Activated B cell treated with CpG ODN at 0.5 μM for 24 hours (primary cell): ENCODE measurements around the gene XRCC4. TPM values are rescaled to one million over a fixed set of nuclear protein-coding genes. Genes with fewer than 3 reads are reported as not detected.
"Not testable (repeated sequence)": the region's sequence is repeated elsewhere in the genome, so short reads cannot be mapped to it uniquely, and the experiment has no call there.

Source experiments
- ATAC-seq: fragments of 200-7000 bp; cut with Tn5 transposase; one replicate; pipeline ENCODE4 v1.10.0; 2021; ENCODE audit warnings: low read depth, mild to moderate bottlenecking, moderate library complexity
- CTCF ChIA-PET: fragments of 350-600 bp; sonication (Branson Sonifier 250); formaldehyde crosslinking; loops from one replicate; lab custom pipeline; 2021; ENCODE audit warnings: antibody characterized with exemption; lab: Charles Lee
- POLR2A ChIA-PET: fragments of 350-600 bp; sonication (Branson Sonifier 250); formaldehyde crosslinking; loops from one replicate; lab custom pipeline; 2021; ENCODE audit warnings: antibody characterized with exemption; lab: Charles Lee
- DNase-seq: peaks from one replicate; pipeline ENCODE4 v3.0.0; 2022
- H3K27ac Mint-ChIP-seq: one replicate; pipeline ENCODE4 v1.8.0; 2020; ENCODE audit warnings: mixed read lengths
- H3K27me3 Mint-ChIP-seq: one replicate; pipeline ENCODE4 v1.8.0; 2021; ENCODE audit warnings: mixed read lengths
- H3K36me3 Mint-ChIP-seq: one replicate; pipeline ENCODE4 v1.8.0; 2021; ENCODE audit warnings: low read depth, mixed read lengths
- H3K4me1 Mint-ChIP-seq: one replicate; pipeline ENCODE4 v1.8.0; 2021; ENCODE audit warnings: mixed read lengths
- H3K4me3 Mint-ChIP-seq: one replicate; pipeline ENCODE4 v1.8.0; 2020; ENCODE audit warnings: mild to moderate bottlenecking, mixed read lengths
- H3K9me3 Mint-ChIP-seq: one replicate; pipeline ENCODE4 v1.8.0; 2020; ENCODE audit warnings: mixed read lengths
- CTCF ChIP-seq: fragments of 200-600 bp; IDR thresholded peaks from one replicate; pipeline ENCODE4 v1.8.0; 2022; ENCODE audit warnings: antibody characterized with exemption, mild to moderate bottlenecking
- intact Hi-C: fragments of 100-400 bp; cut with micrococcal nuclease; formaldehyde crosslinking; loops from one replicate; pipeline ENCODE4 v1.15.1; 2024
- total RNA-seq: library from RNA; stranded (reverse); gene quantifications from 2 replicates; pipeline ENCODE4 v1.2.3, GENCODE V29; 2022

The XRCC4 gene
- total RNA-seq, 1 donor from 2014 or later: 8.5 TPM

- ChIA-PET POLR2A (no interaction called here), CTCF (no interaction called here)
- no peak for ATAC-seq
- no peaks in the 10 kb centered on the region for H3K27me3 Mint-ChIP-seq
- H3K36me3 Mint-ChIP-seq: peaks cover 15% of the 10 kb centered on the region
- no peaks in the 10 kb centered on the region for H3K4me1 Mint-ChIP-seq
- no peaks in the 10 kb centered on the region for H3K9me3 Mint-ChIP-seq
- TF ChIP-seq CTCF: no peak
- no peak for DNase-seq
- no peak overlapping the region for H3K27ac Mint-ChIP-seq
- intact Hi-C loops: no loop called here
- no peak overlapping the region for H3K4me3 Mint-ChIP-seq
These were observed 178.9 kb downstream of the XRCC4 start for GRCh38 chr5:83256091-83256780.

DNA sequence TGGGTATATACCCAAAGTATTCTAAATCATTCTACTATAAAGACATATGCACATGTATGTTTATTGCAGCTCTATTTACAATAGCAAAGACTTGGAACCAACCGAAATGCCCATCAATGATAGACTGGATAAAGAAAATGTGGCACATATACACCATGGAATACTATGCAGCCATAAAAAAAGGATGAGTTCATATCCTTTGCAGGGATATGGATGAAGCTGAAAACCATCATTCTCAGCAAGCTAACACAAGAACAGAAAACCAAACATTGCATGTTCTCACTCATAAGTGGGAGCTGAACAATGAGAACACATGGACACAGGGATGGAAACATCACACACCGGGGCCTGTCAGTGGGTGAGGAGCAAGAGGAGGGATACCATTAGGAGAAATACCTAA lies 180.3 kb downstream of the XRCC4 start:
- H3K4me3 Mint-ChIP-seq, POLR2A ChIA-PET, H3K4me1 Mint-ChIP-seq, DNase-seq, CTCF ChIA-PET, H3K27ac Mint-ChIP-seq, H3K27me3 Mint-ChIP-seq, H3K9me3 Mint-ChIP-seq, intact Hi-C loops, ATAC-seq: not testable (repeated sequence)
- H3K36me3 Mint-ChIP-seq: peaks cover 17% of the 10 kb centered on the region

DNA sequence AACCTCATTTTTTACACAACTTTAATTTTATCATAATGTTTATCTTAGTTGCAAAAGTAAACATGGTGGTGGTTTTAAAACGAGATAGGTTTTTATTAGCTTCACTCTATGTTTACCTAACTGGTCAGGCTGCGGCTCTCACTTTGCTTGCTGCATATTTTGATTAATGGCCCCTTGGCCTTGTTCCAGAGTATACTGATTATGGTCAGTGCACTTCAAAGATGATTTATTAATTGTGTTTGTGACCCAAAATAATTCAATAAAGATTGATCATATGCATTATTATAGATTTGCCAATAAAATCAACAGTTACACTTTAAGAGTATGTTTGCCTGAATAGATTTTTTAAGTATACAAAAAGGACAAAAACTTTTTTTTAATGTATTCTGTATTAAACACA lies 188.0 kb downstream of the XRCC4 start:
- Mint-ChIP-seq H3K9me3 (no peaks in the 10 kb centered on the region), H3K4me3 (no peak overlapping the region), H3K36me3 (peaks cover 2% of the 10 kb centered on the region), H3K4me1 (no peaks in the 10 kb centered on the region), H3K27me3 (no peaks in the 10 kb centered on the region), H3K27ac (no peak overlapping the region)
- intact Hi-C loops: no loop called here
- POLR2A ChIA-PET: no interaction called here
- no peak for TF ChIP-seq CTCF
- ATAC-seq (no peak), DNase-seq (no peak)
- CTCF ChIA-PET: no interaction called here

GRCh38 chr5:83270311-83270710 lies 193.0 kb downstream of the XRCC4 start:
- H3K9me3 Mint-ChIP-seq: peaks cover 6% of the 10 kb centered on the region
- intact Hi-C loops: no loop called here
- H3K27me3 Mint-ChIP-seq: no peaks in the 10 kb centered on the region
- TF ChIP-seq CTCF: no peak
- no peaks in the 10 kb centered on the region for H3K36me3 Mint-ChIP-seq
- no peak overlapping the region for H3K4me3 Mint-ChIP-seq
- ChIA-PET POLR2A (no interaction called here), CTCF (no interaction called here)
- H3K27ac Mint-ChIP-seq: no peak overlapping the region
- no peak for ATAC-seq
- DNase-seq: no peak
- H3K4me1 Mint-ChIP-seq: no peaks in the 10 kb centered on the region

DNA sequence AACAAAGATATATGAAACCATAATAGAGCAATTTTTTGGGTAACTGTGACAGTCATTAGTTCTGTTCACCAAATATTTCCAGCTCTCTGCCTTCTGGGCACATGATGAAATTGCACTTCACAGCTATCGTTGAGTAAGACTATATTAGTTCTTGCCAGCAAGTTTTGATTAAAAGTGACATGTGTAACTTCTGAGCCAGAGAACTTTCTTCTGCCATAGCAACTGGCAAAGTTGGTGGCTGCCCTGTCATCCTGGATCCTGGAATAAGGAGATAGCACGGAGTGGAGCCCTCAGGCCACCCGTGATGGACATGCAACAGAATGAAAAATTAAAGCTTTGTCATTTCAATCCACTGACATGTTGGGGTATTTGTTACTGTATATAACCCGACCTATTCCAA lies 199.8 kb downstream of the XRCC4 start:
- ChIA-PET POLR2A (no interaction called here), CTCF (no interaction called here)
- H3K36me3 Mint-ChIP-seq: no peaks in the 10 kb centered on the region
- H3K27me3 Mint-ChIP-seq: no peaks in the 10 kb centered on the region
- H3K4me1 Mint-ChIP-seq: no peaks in the 10 kb centered on the region
- H3K27ac Mint-ChIP-seq: no peak overlapping the region
- TF ChIP-seq CTCF: no peak
- intact Hi-C loops: no loop called here
- peaks cover 6% of the 10 kb centered on the region for H3K9me3 Mint-ChIP-seq
- H3K4me3 Mint-ChIP-seq: no peak overlapping the region
- no peak for ATAC-seq
- no peak for DNase-seq

DNA sequence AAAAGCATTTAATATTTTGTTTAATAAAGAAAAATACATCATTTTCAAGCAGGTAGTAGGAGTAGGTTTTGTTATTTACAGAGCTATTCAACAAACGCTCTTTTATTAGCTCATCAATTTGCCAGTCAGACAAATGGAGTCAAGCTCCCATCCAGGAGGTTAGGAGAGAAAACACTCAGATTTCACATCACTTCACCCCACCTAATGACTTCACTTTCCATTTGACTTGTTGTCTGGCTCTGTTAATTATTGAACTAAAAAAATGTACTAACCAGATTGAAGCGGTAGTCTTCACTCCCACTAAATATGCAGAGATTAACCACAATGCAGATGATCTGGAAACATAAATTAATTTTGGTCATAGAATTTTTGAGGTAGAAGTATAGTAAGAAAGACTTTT lies 200.6 kb downstream of the XRCC4 start:
- intact Hi-C loops: no loop called here
- no peaks in the 10 kb centered on the region for H3K27me3 Mint-ChIP-seq
- no peak for ATAC-seq

More for the DNA sequence above, 200.6 kb downstream of the XRCC4 start:
- Mint-ChIP-seq H3K4me3 (no peak overlapping the region), H3K4me1 (no peaks in the 10 kb centered on the region), H3K27ac (no peak overlapping the region), H3K36me3 (no peaks in the 10 kb centered on the region), H3K9me3 (peaks cover 4% of the 10 kb centered on the region)
- no peak for DNase-seq
- CTCF ChIA-PET: no interaction called here
- TF ChIP-seq CTCF: no peak
- POLR2A ChIA-PET: interaction anchor here (0.6 kb wide), 1 partner anchor 14 kb away, joined by 4 read pairs; no protein-coding TSS in a partner anchor
